ENCODE measurements around the gene CCDC157. TPM values are rescaled to one million over a fixed set of nuclear protein-coding genes. Genes with fewer than 3 reads are reported as not detected.
A peak's percentile ranks its signal among the peaks of the same experiment; 100 is the strongest.

Gene CCDC157
- total and polyA plus RNA-seq, 9 of the 15 experiments (the other 6 are each of a cell fraction or from before 2014, with no cell fraction given), result 0.04 to 1.3 (median 0.68) TPM

DNA sequence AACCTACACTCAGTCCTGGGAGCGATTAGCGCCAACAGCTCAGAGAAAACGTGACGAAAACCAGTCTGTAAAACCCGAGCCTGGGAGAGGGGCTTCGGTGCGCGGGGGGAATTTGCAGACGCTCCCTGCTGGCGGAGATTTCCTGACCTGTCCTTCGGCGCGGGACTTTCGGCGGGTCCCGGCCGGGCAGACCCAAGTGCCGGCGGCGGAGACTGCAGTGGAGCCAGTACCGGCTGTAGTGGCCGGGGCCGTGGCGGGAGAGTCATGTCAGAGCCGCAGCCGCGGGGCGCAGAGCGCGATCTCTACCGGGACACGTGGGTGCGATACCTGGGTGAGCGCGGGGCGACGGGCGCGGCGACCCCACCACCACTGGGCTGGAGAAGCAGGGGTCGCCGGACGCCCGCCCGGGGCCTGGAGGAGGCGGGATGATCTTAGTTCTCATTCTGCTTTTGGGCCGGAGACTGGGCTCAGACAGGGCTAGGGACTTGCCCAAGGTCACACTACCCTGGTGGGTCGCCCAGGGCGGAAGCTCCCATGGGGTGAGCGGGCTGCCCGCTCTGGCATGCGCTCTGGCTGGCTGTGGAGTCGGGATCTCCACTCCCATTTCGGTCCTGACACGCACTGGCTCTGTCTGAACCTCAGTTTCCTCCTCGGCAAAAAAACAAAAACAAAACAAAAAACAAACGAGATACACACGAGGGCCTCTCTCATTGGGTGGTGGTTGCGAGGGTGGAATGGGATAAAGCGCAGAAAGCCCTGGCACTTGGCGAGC, 69.0 kb downstream of the CCDC157 start, which contains the start of gene MTFP1 (continued):
- TF ChIP-seq FOXO4 (CRISPR knock-in tag; IDR thresholded peaks at IDR 0.05), result no peak
- TF ChIP-seq MYC (IDR thresholded peaks at IDR 0.05; ENCODE audit: low read depth, low read length), result peak; percentile 24; the same call in 1 of the 2 replicates
- TF ChIP-seq MYC (CRISPR knock-in tag; IDR thresholded peaks at IDR 0.05; ENCODE audit: borderline replicate concordance, low read depth), result peak; percentile 35; the same call in 1 of the 2 replicates
- no peak for TF ChIP-seq POLR2H (tag; IDR thresholded peaks at IDR 0.05; ENCODE audit: low read depth)
- TF ChIP-seq ARNT (IDR thresholded peaks at IDR 0.05), result no peak
- TF ChIP-seq FOS (IDR thresholded peaks at IDR 0.05; ENCODE audit: extremely low read depth, insufficient read length), result no peak
- 0 out of 2 replicates have a peak, but pooled peaks have one; percentile 40 for TF ChIP-seq FOXM1 (IDR thresholded peaks at IDR 0.05; ENCODE audit: low read depth)
- no peak; the same call in 1 of the 2 replicates for TF ChIP-seq FOXM1 (CRISPR knock-in tag; IDR thresholded peaks at IDR 0.05; ENCODE audit: low read depth)
- no peak for TF ChIP-seq KLF16 (IDR thresholded peaks at IDR 0.05)
- TF ChIP-seq XRCC5 (IDR thresholded peaks at IDR 0.05; ENCODE audit: low read depth, low read length), result 0 out of 2 replicates have a peak, but pooled peaks have one; percentile 8
- no peak for TF ChIP-seq TARDBP (IDR thresholded peaks at IDR 0.05)
- no peak for TF ChIP-seq ATF4 (CRISPR knock-in tag; IDR thresholded peaks at IDR 0.05)
- TF ChIP-seq SMARCA4 (IDR thresholded peaks at IDR 0.05), result no peak
- TF ChIP-seq PHB (CRISPR knock-in tag; IDR thresholded peaks at IDR 0.05), result no peak
- no peak for TF ChIP-seq PTRF (tag; IDR thresholded peaks at IDR 0.05)
- no peak for TF ChIP-seq EHMT2 (IDR thresholded peaks at IDR 0.05)
- TF ChIP-seq CAMTA2 (CRISPR knock-in tag; conservative IDR thresholded peaks at IDR 0.05), result no peak
- TF ChIP-seq, protein P1, sequence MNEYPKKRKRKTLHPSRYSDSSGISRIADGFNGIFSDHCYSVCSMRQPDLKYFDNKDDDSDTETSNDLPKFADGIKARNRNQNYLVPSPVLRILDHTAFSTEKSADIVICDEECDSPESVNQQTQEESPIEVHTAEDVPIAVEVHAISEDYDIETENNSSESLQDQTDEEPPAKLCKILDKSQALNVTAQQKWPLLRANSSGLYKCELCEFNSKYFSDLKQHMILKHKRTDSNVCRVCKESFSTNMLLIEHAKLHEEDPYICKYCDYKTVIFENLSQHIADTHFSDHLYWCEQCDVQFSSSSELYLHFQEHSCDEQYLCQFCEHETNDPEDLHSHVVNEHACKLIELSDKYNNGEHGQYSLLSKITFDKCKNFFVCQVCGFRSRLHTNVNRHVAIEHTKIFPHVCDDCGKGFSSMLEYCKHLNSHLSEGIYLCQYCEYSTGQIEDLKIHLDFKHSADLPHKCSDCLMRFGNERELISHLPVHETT (CRISPR knock-in tag; conservative IDR thresholded peaks at IDR 0.05 in 1 of 2, IDR thresholded peaks at IDR 0.05 in 1 of 2), result peak in 1 of 2 experiments; percentile 9; a peak in 1 of 4 replicates
- TF ChIP-seq, protein P2, sequence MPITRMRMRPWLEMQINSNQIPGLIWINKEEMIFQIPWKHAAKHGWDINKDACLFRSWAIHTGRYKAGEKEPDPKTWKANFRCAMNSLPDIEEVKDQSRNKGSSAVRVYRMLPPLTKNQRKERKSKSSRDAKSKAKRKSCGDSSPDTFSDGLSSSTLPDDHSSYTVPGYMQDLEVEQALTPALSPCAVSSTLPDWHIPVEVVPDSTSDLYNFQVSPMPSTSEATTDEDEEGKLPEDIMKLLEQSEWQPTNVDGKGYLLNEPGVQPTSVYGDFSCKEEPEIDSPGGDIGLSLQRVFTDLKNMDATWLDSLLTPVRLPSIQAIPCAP (CRISPR knock-in tag; IDR thresholded peaks at IDR 0.05; ENCODE audit: borderline replicate concordance), result no peak
- TF ChIP-seq, protein P3, sequence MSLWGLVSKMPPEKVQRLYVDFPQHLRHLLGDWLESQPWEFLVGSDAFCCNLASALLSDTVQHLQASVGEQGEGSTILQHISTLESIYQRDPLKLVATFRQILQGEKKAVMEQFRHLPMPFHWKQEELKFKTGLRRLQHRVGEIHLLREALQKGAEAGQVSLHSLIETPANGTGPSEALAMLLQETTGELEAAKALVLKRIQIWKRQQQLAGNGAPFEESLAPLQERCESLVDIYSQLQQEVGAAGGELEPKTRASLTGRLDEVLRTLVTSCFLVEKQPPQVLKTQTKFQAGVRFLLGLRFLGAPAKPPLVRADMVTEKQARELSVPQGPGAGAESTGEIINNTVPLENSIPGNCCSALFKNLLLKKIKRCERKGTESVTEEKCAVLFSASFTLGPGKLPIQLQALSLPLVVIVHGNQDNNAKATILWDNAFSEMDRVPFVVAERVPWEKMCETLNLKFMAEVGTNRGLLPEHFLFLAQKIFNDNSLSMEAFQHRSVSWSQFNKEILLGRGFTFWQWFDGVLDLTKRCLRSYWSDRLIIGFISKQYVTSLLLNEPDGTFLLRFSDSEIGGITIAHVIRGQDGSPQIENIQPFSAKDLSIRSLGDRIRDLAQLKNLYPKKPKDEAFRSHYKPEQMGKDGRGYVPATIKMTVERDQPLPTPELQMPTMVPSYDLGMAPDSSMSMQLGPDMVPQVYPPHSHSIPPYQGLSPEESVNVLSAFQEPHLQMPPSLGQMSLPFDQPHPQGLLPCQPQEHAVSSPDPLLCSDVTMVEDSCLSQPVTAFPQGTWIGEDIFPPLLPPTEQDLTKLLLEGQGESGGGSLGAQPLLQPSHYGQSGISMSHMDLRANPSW (CRISPR knock-in tag; IDR thresholded peaks at IDR 0.05), result no peak
